Stimulated activated CD4-positive, alpha-beta T cell treated with anti-CD3 and anti-CD28 coated beads, TNF-alpha, amount 100 ng/mL, for 24 hours (primary cell): Measurements from ENCODE around the gene VPS37B.

Experiments used
- DNase-seq, 3 experiments: peaks; one replicate each; pipeline ENCODE4 v3.0.0-alpha.2; 2020; ENCODE audit warnings: low read depth in 3 of 3

The VPS37B gene

GRCh38 chr12:122840580-122841513 is 55.1 kb downstream of the VPS37B start:
- no peak for DNase-seq

- no peak for DNase-seq
These were observed 55.9 kb downstream of the VPS37B start for GRCh38 chr12:122839907-122840554.

- no peak for DNase-seq
These were observed 57.1 kb downstream of the VPS37B start for GRCh38 chr12:122838841-122839240.

GRCh38 chr12:122837306-122838265 is 58.3 kb downstream of the VPS37B start:
- no peak for DNase-seq

- DNase-seq: peak in 1 of 3 experiments; percentile 20
These were observed 59.6 kb downstream of the VPS37B start for GRCh38 chr12:122836027-122836921.

- DNase-seq: peak in 1 of 3 experiments; percentile 21
These were observed 60.2 kb downstream of the VPS37B start for GRCh38 chr12:122835750-122836026.

- DNase-seq: peak in 2 of 3 experiments; percentile 35 to 58
These were observed 60.8 kb downstream of the VPS37B start, which contains the start of gene HIP1R for GRCh38 chr12:122834921-122835749. Gene HIP1R, plus strand, starts transcription at chr12:122835457. Its CDS starts 94 bp downstream, at chr12:122835551.

- DNase-seq: no peak
These were observed 61.6 kb downstream of the VPS37B start for GRCh38 chr12:122834104-122834920.

GRCh38 chr12:122830517-122831214 is 65.3 kb downstream of the VPS37B start:
- no peak for DNase-seq

GRCh38 chr12:122827258-122827657 is 68.7 kb downstream of the VPS37B start:
- DNase-seq: no peak

GRCh38 chr12:122825773-122826724 is 69.9 kb downstream of the VPS37B start:
- no peak for DNase-seq

GRCh38 chr12:122823429-122823828 is 72.5 kb downstream of the VPS37B start:
- DNase-seq: no peak

GRCh38 chr12:122820838-122821271 is 75.1 kb downstream of the VPS37B start:
- no peak for DNase-seq

- no peak for DNase-seq
These were observed 75.8 kb downstream of the VPS37B start for GRCh38 chr12:122820138-122820537.

- DNase-seq: no peak
These were observed 76.6 kb downstream of the VPS37B start for GRCh38 chr12:122819209-122819785.
